Measurements from ENCODE around the gene PPAT.
"Not testable (repeated sequence)": the region's sequence is repeated elsewhere in the genome, so short reads cannot be mapped to it uniquely, and the experiment has no call there.

PPAT gene

DNA sequence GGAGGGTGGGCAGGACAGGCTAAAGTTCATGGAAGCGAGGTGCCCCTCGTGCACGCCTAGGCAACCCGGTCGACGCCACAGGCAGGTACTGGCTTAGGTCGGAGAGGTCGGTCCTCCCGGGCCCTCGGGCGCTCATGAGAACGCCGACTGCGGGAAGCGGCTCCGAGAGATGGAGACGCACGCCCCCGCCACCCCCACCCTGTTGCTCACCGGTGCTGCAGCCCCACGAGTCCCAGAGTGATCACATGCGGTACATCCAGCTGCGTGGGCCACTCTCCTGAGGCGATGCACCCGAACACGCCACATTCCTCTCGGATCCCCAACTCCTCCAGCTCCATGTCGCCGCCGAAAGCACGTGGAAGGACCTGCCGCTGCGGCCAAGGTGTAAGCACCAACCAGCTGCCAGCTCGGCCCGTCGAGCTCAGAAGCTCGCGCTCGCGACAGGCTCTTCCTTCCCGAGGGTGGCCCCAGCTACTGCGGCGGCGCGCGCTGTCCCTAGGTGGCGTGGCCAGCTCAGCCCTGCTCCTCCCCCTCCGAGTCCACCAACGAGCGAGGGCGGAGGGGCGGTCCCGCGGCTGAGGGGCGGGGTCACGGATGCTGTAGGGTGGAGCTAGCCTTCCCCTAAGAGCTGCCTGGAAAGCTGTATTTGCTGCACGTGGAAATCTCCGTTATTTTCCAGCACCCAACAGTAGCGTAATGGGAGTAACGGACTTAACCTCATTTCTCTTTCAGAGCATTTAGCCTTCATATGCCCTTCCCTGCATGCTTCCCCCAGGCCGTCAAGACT is at the start of gene PPAT:
TSS of gene PPAT (minus strand) at position 476 of the 787 bp plus-strand sequence. CDS start at position 338, 138 bp downstream.
- DNase-seq (ENCODE audit: low read depth, low spot score) = peak; percentile 100

DNA sequence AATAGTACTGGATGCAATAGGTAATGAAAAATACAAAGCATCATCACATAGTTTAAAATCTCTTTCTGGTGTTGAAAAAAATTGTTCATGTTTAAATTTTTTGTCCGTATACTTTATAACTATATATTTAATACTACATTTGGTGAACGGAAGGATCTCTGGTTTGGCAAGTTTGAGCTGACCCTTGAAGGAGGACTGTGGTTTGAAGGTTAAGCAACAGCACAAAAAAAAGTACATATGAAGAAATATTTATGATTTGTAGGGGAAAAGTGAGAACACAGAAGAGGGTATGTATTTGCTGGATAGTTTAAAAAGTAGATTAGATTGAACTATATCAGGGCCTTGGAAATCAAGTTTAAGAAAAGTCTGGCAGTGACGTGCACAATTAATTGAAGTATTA is 45.3 kb upstream of the PPAT start:
- DNase-seq (ENCODE audit: low read depth, low spot score) = no peak

DNA sequence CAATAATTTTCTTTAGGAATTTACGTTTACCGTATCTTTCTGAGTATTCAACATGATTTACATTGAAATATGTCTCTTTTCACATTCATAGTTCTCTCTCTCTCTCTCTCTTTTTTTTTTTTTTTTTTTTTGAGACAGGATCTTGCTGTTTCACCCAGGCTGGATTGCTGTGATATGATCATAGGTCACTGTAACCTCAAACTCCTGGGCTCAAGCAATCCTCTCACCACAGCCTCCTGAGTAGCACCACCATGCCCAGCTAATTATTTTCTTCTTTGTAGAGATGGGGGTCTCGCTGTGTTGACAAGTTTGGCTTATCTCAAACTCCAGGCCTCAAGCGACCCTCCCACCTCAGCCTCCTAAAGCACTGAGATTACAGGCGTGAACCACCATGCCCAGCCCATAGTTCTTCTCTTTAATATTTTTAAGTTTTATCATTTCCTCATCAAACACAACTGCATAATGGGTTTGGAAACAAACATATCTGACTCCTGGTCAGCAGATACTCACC is 41.8 kb upstream of the PPAT start:
- DNase-seq (ENCODE audit: low read depth, low spot score) = no peak

DNA sequence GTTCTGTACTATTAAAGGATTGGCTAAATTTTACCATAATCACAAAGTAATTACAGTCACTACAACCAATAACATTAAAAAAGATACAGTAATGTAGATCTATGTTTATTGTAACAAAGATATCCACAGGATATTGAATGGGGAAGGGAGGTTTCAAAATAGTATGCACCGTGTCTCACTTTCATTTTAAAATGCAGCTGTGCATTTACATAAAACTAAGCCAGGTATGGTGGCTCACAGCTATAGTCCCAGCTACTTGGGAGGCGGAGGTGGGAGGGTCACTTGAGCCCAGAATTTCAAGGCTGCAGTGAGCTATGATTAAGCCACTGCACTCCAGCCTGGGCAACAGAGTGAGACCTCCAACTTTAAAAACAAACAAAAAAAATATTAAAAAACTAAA is 40.5 kb upstream of the PPAT start:
- no peak for DNase-seq (ENCODE audit: low read depth, low spot score)

DNA sequence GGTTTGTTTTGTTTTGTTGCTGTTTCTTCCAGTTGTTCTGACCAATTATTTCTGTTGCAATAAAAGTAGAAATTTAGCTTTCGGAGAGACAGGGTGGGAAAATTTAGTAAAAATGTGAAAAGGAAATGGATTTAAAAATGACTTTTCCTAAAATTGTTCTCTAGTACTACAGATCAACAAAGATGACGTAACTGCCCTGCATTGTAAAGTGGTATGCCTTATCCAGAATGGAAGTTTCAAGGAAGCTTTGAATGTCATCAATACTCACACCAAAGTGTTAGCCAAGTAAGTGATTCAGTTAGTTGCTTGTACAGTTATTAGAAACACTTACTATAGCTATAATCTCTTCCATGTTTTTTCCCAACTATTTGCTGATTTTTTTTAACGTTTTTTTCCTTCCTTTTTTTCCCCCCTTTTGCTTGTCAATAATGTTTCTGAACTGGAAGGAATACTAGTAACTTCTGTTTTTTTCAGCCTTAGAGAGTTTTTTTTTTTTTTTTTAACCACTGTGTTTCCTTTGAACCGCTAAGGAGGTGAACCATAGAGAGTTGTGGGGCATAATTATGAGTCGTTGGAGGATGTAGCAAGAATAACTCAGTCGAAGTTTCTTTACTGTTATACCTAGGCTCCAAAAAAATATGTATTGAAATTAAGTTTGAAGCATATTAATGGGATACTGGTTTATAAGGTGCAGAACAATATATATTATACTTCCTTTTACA is 34.2 kb upstream of the PPAT start:
- DNase-seq (ENCODE audit: low read depth, low spot score) = no peak

DNA sequence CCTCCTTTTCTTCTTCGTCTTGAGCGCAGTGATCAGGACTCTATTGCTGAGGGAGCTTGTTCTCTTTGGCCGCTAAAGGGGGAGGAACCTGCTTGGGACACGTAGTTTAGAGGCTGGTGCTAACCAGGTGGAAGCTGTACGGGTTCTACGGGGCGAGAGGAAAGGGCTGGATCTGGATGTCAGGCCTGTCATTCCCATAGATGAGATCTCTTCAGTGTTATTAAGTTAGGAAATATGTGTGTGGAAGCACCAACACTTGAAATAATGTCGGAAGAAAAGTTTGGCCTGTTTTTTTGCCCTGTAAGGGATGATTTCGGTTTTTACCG is 32.6 kb upstream of the PPAT start:
- DNase-seq (ENCODE audit: low read depth, low spot score) = peak; percentile 58

DNA sequence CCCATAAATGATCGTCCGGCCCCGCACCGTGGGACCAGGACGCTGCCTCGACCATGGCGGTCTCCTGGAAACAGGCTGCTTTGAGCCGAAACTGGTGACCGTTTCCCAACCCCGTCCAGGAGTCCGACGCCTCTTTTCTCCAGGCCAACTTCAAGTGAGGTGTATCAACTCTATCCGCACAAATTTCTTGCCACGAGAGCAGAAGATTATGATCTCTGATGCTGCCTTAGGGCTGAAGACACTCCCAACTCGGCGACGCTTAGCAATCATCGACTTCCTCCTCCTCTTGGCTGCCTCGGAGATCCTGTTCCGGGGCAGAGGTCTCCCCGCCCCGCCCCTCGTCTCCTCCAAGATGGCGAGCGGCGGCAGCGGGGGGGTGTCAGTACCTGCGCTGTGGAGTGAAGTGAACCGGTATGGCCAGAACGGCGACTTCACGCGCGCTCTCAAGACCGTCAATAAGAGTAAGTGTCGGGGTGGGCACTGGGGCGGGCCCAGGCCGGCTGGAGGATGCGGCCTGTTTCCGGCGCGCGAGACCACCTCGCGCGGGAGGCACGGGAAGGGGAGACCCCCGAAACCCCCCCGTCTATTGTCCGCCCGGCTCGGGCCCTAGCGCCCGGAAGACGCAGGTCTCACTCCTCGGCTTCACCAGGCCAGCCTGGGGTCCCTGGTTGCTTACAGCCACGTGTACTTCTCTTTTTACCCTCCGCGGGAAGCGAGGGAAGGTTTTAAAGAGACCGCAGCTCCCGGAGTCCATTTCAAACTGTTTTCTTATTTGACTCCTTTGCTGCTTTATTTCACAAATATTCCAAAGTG is 32.1 kb upstream of the PPAT start, which contains the start of gene SRP72:
TSS of gene SRP72 (plus strand) at position 334 of the 813 bp plus-strand sequence. CDS start at position 353, 19 bp downstream.
- peak; percentile 94 for DNase-seq (ENCODE audit: low read depth, low spot score)

DNA sequence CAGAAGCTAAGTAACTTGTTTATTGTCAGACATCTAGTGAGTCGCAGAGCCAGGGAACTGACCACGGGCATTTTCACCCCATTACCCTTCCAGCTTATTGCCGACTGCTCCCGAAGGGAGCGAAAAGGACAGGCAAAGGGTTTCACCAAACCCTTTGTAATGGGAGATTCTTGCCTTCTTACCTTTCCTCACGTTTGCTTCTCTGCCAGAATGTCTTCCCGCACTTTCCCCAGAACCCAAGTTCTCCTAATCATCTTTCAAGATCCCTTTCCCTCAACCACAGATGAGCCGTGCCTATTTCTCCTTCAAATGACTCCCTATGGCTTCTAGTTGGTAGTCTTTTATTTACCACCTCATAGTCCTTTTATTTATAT is 31.5 kb upstream of the PPAT start:
- peak; percentile 25 for DNase-seq (ENCODE audit: low read depth, low spot score)

DNA sequence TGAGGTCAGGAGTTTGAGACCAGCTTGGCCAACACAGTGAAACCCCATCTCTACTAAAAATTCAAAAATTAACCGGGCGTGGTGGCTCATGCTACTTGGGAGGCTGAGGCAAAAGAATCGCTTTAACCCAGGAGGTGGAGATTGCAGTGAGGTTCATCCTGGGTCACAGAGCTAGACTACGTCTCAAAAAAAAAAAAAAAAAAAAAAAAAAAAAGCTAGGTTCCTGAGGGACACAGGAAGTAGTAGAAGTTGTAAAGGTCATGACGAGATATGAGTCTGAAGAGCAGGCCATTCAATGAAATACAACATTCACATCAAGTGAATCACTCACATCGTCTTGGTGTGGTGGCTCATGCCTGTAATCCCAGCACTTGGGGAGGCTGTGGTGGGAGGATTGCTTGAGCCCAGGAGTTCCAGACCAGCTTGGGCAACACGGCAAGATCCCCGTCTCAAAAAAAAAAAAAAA is 30.9 kb upstream of the PPAT start:
- peak; percentile 52 for DNase-seq (ENCODE audit: low read depth, low spot score)

DNA sequence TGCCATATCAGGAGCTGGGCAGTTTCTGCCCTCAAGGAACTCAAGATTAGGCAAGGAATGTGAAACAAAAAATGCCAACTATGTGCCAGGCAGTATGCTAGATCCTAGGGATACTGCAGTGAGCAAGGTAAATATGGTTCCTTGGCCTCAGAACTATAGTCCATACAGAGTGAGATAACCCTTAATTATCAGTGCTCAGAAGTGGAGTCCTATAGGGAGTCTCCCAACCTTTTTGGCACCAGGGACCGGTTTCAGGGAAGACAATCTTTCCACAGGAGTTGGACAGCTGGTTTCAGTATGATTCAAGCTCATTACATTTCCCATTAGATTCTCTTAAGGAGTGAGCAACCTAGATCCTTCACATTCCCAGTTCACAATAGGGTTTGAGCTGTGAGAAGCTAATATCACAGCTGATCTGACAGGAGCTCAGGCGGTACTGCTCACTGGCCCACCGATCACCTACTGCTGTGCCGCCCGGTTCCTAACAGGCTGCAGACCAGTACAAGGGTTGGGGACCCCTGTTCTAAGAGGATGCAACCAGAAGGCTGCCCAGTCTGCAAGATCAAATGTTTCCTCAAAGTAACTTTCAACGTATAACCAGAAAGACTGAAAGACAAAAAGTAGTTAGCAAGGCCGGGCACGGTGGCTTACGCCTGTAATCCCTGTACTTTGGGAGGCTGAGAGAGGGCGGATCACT is 30.3 kb upstream of the PPAT start:
- DNase-seq (ENCODE audit: low read depth, low spot score) = peak; percentile 24

DNA sequence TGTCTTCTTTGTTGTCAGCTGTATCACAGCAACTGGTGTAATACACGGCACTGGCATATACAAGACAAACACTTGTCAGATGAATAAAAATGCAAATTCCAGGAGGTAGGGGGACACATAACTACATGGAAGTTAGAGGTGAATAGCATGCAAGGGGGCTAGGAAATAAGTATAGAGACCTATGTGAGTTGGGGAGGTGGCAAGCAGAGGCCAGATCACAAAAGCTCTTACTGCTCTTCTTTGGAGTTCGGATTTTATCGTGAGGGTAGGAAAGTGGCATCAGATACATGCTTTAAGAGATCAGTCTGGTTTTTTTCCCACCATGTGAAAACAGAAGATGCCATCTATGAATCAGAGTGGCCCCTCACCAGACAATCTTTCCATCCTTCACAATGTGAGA is 29.2 kb upstream of the PPAT start:
- DNase-seq (ENCODE audit: low read depth, low spot score) = no peak

DNA sequence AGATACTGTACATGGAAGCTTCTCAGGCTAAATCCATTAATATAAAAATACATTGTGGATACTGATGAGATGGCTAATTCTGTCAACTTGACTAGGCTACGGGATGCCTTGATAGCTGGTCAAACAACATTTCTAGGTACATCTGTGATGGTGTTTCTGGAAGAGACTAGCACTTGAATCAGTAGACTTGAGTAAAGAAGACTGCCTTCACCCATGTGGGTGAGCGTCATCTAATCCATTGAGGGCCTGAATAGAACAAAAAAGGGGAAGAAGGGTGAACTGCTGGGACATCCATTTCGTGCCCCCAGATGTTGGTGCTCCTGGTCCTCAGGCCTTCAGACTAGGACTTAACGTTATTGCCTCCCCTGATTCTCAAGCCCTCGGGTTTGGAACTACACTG is 28.3 kb upstream of the PPAT start:
- DNase-seq (ENCODE audit: low read depth, low spot score) = no peak

DNA sequence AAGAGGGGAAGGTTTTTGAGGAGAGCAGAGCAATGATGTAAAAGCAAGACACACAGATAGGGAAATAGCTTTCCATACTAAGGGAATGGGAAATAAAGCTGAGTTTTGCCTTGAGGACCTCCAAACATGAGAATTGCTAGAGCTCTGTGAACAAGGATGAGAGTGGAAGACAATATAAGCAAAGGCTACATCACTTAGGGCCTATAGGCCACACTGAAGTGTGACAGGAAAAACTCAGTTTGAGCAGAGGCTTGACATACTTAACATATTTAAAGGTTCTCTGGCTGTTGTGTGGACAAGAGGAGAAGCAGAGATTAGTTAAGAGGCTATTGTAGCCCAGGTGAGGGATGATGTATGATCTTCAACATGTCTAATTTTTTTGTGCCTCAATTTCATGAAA is 26.7 kb upstream of the PPAT start:
- DNase-seq (ENCODE audit: low read depth, low spot score) = no peak

DNA sequence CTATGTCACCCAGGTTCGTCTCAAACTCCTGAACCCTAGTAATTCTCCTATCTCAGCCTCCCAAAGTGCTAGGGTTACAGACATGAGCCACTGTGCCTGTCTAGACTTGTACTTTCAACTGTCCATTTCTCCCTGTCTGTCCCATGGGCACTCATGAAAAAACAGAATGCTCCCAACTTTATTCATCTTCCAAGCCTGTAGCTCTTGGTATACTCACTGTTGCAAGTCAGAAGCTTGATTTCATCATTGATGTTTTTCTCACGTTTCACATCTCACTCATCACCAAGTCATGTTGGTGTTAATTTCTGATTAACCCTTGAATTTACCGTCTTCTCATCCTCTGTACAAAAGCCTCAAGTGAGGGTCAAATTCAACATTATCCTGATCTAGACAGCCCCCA is 24.7 kb upstream of the PPAT start:
- no peak for DNase-seq (ENCODE audit: low read depth, low spot score)

DNA sequence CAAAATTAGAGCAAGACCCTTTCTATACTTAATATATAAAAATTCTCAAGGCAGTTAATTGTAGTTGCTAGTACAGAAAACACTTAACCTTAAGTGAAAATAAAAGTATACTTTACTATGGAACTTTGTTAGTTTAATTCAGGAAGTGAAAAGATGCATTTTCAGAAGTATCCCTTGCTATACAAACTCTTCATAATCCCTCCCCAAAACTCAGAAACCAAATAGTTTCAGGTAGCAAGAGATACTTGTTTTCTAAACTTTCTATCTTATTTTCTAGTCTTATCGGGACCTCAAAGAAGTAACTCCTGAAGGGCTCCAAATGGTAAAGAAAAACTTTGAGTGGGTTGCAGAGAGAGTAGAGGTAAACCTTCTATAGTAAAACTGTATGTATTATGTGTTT is 14.9 kb upstream of the PPAT start:
- DNase-seq (ENCODE audit: low read depth, low spot score) = no peak

DNA sequence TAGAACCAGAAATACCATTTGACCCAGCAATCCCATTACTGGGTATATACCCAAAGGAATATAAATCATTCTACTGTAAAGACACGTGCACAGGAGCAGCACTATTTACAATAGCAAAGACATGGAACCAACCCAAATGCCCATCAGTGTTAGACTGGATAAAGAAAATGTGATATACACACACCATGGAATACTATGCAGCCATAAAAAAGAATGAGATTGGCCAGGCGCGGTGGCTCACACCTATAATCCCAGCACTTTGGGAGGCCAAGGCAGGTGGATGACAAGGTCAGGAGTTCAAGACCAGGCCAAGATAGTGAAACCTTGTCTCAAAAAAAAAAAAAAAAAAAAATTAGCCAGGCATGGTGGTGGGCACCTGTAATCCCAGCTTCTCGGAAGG is 14.1 kb upstream of the PPAT start:
- not testable (repeated sequence) for DNase-seq (ENCODE audit: low read depth, low spot score)

DNA sequence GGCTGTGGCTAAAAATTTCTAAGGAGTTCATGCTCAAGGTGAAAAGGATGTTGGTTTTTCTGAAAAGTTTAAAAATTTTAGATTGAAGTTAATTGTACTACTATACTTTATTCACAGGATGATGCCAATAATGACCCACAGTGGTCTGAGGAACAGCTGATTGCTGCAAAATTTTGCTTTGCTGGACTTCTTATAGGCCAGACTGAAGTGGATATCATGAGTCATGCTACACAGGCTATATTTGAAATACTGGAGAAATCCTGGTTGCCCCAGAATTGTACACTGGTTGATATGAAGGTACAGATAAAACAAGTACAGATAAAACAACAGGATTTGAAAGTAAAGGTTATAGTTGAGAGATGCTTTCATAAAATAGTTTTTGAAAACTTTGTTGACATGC is 12.9 kb upstream of the PPAT start:
- peak; percentile 11 for DNase-seq (ENCODE audit: low read depth, low spot score)

DNA sequence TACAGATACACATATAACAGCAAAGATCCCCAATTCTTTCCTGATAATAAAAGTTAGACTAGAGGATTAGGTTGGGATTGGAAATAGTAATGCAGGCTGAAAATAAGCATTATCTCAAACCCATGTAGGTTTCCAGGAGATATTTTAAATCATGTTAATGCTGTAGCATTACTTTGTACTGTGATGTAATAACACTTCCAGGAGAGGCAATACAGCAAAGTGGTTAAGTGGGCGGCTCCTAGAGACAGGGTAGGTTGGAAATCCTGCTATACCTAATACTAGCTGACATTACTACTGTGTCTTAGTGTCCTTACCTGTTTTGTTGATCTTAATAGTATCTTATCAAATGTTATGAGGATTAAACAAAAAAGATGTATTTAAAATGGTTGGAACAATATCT is 10.3 kb upstream of the PPAT start:
- DNase-seq (ENCODE audit: low read depth, low spot score) = no peak

DNA sequence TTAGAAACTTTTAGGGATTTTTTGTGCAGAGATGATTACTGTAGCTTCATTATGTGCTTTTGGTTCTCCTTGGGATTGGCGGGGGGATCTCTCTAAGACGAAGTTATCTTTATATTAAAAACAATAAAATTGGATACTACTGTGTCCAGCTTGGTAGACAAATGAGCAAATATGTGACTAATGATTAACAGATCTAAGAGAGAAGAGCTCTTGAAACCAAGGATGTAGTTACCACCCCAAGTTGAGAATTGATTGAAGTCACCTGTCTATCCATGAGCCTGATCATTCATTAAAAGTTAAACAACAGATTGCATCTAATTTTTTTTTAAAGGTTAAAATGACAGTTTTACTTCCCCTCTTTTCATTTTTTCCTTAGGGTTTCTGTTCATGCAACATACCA is 9.3 kb upstream of the PPAT start:
- DNase-seq (ENCODE audit: low read depth, low spot score) = no peak

DNA sequence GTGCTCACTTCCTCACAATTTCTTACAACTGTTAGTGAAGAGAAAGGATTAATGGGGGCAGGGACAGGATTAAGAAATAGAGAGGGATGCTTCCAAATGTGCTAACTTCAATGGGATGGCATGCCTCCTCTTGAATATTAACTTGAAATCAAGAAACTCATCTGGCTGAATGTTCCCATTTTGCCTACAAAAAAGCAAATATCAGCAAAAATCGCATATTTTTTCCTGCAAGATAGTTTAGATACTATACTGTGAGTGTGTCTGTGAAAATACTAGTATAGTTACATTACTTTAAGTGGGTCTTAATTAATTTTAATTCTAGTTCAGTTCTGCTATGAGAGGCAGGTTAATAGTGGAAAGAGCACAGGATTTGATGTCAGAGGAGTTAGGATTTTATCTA is 5.6 kb upstream of the PPAT start:
- DNase-seq (ENCODE audit: low read depth, low spot score) = no peak

DNA sequence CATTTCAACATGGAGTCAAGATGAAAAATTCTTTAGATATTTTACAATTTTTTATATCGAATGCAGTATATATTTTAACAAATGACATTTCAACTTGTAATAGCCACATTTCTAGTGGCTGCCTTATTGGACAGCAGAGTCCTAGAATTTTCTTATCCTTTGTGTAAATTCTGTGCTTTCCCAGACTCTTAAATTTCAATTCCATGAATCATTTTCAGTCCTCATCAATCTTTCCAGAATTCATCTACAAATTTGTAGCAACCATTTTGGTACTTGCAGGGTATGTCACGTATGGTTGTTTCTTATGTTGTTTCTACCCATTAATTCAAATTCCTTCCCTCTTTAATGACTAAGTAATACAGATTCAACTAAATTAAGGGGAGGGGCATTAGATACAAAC is 3.4 kb upstream of the PPAT start:
- peak; percentile 24 for DNase-seq (ENCODE audit: low read depth, low spot score)

Measured in astrocyte of the hippocampus (primary cell).